MG63 (cell line): ENCODE data around the gene LDAH. TPM values are rescaled to one million over a fixed set of nuclear protein-coding genes. Genes with fewer than 3 reads are reported as not detected.

ENCODE experiments used
- DNase-seq: peaks from one replicate; pipeline ENCODE4 v3.0.0-alpha.2; 2020
- H3K27me3 ChIP-seq: fragments of 250-450 bp; sonication (Bioruptor Pico); 2 replicates; pipeline ENCODE4 v1.5.1; 2020; ENCODE audit warnings: mild to moderate bottlenecking, moderate library complexity
- H3K36me3 ChIP-seq: fragments of 250-450 bp; sonication (Bioruptor Pico); 2 replicates; pipeline ENCODE4 v1.5.1; 2020; ENCODE audit warnings: mild to moderate bottlenecking, moderate library complexity
- H3K4me3 ChIP-seq: fragments of 250-450 bp; sonication (Bioruptor Pico); 2 replicates; pipeline ENCODE4 v1.5.1; 2020; ENCODE audit warnings: mild to moderate bottlenecking, moderate library complexity
- H3K9me3 ChIP-seq: fragments of 250-450 bp; sonication (Bioruptor Pico); 2 replicates; pipeline ENCODE4 v1.5.1; 2020; ENCODE audit warnings: mild to moderate bottlenecking, moderate library complexity
- total RNA-seq: library from RNA; depleted of rRNA; stranded (reverse); fragments of >200 nt; shearing (Covaris generic); gene quantifications from 2 replicates; pipeline ENCODE4 v1.2.3, GENCODE V29; 2014; ENCODE audit warnings: low replicate concordance

LDAH gene
- total RNA-seq, 1 experiment from 2014 or later, result 9.0 TPM

GRCh38 chr2:20647211-20647610, 175.7 kb downstream of the LDAH start:
- no peak overlapping the region for H3K4me3 ChIP-seq
- no peak for DNase-seq
- H3K36me3 ChIP-seq, result no peaks in the 10 kb centered on the region
- no peaks in the 10 kb centered on the region for H3K9me3 ChIP-seq
- no peaks in the 10 kb centered on the region for H3K27me3 ChIP-seq

DNA sequence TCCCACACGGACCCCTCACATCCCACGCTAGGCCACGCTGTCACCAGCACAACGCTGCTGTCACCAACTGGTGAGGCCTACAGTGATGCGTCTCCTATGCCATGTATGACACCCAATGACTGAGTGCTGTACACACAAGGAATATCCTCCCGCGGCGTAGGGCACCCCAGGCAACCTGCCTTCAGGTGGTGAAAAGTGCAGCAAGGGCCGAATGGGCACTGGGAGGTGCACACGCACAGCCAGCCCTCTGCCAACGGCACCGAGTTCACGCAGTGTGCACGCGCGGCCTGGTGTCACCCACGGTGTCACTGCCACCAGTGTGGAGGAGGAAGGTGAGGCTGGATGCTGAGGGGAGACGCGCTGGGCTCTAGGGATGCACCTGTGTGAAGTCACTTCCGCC, 176.5 kb downstream of the LDAH start:
- Histone ChIP-seq H3K4me3 (no peak overlapping the region), H3K36me3 (no peaks in the 10 kb centered on the region), H3K9me3 (no peaks in the 10 kb centered on the region), H3K27me3 (no peaks in the 10 kb centered on the region)
- no peak for DNase-seq

DNA sequence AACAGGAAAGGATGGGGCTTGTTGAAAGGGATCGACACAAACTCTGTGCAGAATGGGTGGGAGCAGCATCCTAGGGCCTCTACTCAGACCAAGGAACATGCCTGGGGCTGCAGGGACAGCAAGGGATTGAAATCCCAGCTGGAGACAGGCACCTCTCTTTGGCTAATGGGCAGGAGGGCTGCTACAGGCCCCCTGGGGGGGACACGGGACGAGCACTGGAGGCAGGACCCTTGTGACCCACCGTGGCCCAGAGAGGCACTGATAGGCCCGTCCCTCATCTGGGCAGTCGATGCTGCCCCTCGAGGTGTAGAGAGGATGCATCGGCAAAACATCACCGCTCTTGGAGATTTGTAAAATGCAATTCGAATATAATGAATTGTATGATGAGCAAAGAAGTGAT, 177.1 kb downstream of the LDAH start:
- no peak overlapping the region for H3K4me3 ChIP-seq
- H3K9me3 ChIP-seq, result no peaks in the 10 kb centered on the region
- no peaks in the 10 kb centered on the region for H3K27me3 ChIP-seq
- no peak for DNase-seq
- no peaks in the 10 kb centered on the region for H3K36me3 ChIP-seq

DNA sequence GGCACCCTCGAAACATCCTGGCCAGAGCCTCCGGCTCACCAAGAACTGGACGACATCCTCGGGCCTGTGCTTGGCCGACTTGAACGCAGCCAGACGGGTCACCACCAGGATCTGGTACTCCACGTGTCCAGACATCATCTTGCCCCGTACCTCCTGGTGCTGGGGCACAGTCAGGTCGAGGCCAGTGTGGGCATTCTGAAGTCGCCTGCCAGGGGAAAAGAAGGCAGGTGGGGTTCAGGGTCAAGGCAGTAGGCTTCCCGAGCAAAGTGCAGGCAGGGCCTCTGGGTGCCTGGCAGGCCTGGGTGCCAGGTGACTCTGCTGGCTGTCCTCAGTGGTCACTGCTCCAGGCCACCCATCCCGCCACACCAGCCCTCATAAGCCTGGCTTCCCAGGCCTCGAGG, 177.6 kb downstream of the LDAH start:
- no peaks in the 10 kb centered on the region for H3K27me3 ChIP-seq
- H3K4me3 ChIP-seq, result no peak overlapping the region
- no peaks in the 10 kb centered on the region for H3K36me3 ChIP-seq
- no peaks in the 10 kb centered on the region for H3K9me3 ChIP-seq
- DNase-seq, result no peak

GRCh38 chr2:20643826-20644225, 179.1 kb downstream of the LDAH start:
- Histone ChIP-seq H3K4me3 (no peak overlapping the region), H3K27me3 (no peaks in the 10 kb centered on the region), H3K9me3 (no peaks in the 10 kb centered on the region), H3K36me3 (no peaks in the 10 kb centered on the region)
- DNase-seq, result no peak

GRCh38 chr2:20643060-20643459, 179.8 kb downstream of the LDAH start:
- Histone ChIP-seq H3K27me3 (no peaks in the 10 kb centered on the region), H3K9me3 (no peaks in the 10 kb centered on the region), H3K36me3 (no peaks in the 10 kb centered on the region), H3K4me3 (no peak overlapping the region)
- no peak for DNase-seq

DNA sequence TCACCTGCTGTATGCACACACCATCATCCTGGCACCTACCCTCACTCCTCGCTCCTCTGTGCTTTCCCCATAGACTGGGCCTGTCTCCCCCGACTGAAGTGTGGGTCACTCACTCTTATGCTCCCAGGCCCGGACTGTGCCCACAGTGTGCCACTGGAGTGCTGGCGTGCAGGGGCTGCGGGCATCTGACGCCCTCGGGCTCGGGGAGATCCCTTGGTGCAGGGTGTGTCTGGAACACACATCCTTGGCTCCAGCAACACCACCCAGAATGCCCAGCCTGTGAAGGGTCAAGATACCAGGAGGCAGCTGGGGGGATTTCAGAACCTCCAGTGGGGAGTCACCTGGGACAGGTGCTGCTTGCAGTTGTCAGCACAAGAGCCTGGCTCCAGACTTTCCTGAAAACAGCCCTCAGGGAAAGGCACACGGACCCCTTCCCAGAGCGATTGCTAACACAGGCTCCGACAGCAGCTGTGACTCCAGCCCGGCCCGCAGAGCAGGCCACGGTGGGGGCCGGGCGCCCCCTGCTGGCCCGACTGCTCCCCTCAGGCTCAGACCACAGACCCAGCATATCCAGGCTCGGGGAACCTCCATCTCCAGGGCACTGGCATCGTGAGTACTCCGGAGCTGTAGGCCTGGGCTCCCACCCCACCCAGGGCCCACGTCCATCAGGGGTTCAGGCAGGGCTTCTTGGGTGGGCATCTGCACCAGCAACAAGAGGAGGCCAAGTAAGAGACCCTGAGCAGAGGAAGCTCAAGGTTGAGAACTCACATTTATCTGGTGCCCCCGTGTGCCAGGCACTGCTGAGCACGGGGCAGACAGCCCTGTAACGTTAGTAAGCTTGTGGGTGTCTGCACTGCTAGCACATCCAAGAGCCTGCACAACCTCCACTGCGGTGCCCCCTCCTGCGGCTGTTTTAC, 180.6 kb downstream of the LDAH start:
- Histone ChIP-seq H3K27me3 (no peaks in the 10 kb centered on the region), H3K36me3 (no peaks in the 10 kb centered on the region), H3K9me3 (no peaks in the 10 kb centered on the region), H3K4me3 (no peak overlapping the region)
- peak; percentile 58 for DNase-seq

DNA sequence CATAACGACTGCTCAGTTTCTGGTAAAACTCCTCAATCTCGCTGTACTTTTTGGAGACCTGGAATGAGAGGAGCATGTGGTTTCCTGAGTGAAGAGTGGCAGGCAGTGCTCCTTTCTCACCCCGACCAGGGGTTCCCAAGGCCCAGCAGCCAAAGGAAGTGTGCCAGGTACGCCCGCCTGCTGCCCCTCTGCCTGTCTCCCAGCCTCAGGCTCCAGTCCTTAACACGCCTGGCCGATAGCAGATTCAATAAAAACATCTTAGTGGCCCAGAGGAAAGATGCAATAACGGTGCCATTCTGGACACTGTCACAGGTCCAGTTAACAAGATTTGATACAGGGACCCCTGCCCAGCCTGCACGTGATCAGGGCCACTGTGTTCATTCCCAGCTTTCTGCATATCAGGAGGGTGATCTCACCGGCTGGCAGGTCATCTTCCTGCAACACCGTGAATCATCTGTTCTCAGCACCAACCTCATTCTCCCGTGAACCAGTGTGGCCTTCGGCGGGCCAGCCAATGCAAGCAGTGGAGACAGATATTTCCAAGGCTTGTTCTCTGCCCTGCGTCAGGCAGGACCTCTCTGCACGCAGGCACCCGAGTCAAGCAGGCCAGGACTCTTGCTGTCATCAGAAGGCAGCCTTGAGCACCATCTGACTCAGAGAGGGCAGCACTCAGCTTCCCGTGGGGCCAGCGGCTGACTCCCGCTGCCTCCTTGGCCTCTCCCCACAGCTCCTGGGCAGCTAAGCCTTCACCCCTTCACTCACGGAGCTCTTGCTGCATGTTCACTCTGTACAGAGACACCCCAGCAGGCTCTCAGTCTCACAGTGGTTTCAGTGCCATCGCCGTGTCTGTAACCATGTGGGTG, 181.5 kb downstream of the LDAH start:
- peak; percentile 24 for DNase-seq
- H3K4me3 ChIP-seq, result no peak overlapping the region
- H3K9me3 ChIP-seq, result no peaks in the 10 kb centered on the region
- H3K27me3 ChIP-seq, result no peaks in the 10 kb centered on the region
- H3K36me3 ChIP-seq, result no peaks in the 10 kb centered on the region

DNA sequence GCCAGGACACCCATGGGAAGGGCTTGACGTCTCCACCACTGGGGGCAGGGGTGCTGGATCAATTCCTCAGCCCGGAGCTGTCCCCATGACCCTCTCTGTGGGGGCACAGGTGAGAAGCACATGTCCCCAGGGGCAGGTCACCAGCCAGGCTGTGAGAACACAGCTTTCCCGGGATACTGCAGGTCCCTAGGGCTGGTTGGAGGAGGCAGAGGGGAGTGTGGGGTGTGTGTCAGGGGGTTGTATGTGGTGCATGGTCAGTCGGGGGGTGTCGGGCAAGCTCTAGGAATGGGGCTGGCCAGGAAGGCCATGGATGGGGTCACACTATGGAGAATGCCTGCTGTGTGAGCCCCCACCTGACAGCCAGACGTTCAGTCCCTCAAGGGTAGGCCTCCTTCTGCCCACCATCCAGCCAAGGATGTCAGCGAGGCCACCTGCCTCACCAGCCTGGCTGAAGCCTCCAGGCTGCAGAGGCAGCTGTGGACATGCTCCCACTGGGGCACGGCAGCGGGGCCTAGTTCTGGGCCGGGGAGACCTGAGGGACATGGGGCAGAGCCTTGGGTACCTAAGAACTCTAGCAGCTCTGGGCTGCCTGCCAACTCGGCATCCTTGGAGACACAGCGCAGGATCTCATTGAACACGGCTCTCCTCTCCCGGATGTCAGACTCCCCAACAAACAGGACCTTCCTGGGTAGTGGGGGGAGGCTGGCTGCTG, 182.3 kb downstream of the LDAH start:
- H3K36me3 ChIP-seq, result no peaks in the 10 kb centered on the region
- no peak for DNase-seq
- no peaks in the 10 kb centered on the region for H3K27me3 ChIP-seq
- H3K4me3 ChIP-seq, result no peak overlapping the region
- H3K9me3 ChIP-seq, result no peaks in the 10 kb centered on the region

DNA sequence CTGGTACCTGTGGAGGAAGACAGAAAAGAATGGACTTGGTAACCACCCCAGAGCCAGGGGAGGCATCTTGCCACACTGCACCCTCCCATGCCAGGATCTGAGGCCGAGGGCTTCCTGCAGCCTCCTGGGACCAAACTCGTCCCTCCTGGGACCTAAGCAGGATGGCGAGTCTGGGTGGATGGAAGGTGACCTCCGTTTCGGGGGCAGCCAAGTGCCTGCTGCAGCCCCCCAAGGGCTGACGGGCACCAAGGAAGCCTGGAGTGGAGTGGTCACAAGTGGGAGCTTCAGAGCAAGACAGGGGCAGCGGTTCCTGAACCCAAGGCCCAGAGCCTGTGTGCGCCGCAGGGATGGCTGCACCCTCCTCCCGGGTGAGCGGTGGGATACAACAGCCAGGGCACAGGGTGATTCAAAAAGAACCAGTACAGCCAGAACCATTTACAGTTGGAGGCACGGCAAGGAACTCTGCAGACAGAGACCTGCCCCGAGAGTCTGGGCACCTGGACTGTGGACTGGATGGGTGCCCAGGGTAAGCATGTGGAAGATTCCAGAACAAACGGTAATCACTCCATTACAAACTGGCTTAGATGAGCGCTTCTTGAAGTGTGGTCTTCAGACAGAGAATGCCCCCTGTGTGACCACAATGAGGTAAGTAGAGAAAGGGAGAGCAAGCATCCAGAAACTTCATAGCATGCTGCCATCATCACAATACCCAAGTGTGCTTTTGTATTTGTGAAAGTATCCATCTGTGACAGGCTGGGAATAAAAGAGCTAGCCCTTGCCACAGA, 184.1 kb downstream of the LDAH start:
- H3K27me3 ChIP-seq, result no peaks in the 10 kb centered on the region
- H3K4me3 ChIP-seq, result no peak overlapping the region
- DNase-seq, result no peak
- H3K9me3 ChIP-seq, result no peaks in the 10 kb centered on the region
- H3K36me3 ChIP-seq, result no peaks in the 10 kb centered on the region

DNA sequence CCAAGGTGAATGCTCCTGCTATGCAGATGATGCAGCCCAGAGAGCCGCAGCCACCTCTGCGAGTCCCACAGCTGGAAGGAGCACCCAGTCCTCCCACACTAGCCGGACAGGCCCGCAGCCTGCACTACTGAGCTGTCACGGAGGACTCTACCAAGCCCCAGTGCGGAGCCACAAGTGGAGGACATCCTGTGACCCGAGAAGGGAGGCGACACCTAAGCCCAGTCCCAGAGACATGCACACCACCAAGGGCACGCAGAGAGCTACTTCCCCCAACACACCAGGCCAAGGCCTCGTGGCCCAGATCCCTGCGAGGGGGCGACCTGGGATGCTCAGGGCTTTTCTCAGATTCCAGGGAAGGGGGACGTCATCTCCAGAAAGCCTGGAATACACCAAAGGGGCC, 184.9 kb downstream of the LDAH start:
- Histone ChIP-seq H3K27me3 (no peaks in the 10 kb centered on the region), H3K4me3 (no peak overlapping the region), H3K36me3 (no peaks in the 10 kb centered on the region), H3K9me3 (no peaks in the 10 kb centered on the region)
- DNase-seq, result no peak

GRCh38 chr2:20637147-20637546, 185.8 kb downstream of the LDAH start:
- DNase-seq, result peak; percentile 52
- H3K9me3 ChIP-seq, result no peaks in the 10 kb centered on the region
- no peaks in the 10 kb centered on the region for H3K27me3 ChIP-seq
- no peaks in the 10 kb centered on the region for H3K36me3 ChIP-seq
- no peak overlapping the region for H3K4me3 ChIP-seq

GRCh38 chr2:20635675-20636584, 187.0 kb downstream of the LDAH start:
- H3K36me3 ChIP-seq, result no peaks in the 10 kb centered on the region
- DNase-seq, result peak; percentile 67
- H3K9me3 ChIP-seq, result no peaks in the 10 kb centered on the region
- no peaks in the 10 kb centered on the region for H3K27me3 ChIP-seq
- H3K4me3 ChIP-seq, result no peak overlapping the region

- H3K27me3 ChIP-seq, result no peaks in the 10 kb centered on the region
- H3K4me3 ChIP-seq, result no peak overlapping the region
- H3K36me3 ChIP-seq, result no peaks in the 10 kb centered on the region
- H3K9me3 ChIP-seq, result no peaks in the 10 kb centered on the region
- DNase-seq, result no peak
Observed at GRCh38 chr2:20635113-20635510, 187.8 kb downstream of the LDAH start.

GRCh38 chr2:20634507-20635112, 188.3 kb downstream of the LDAH start:
- no peaks in the 10 kb centered on the region for H3K9me3 ChIP-seq
- H3K4me3 ChIP-seq, result no peak overlapping the region
- no peak for DNase-seq

More at GRCh38 chr2:20634507-20635112, 188.3 kb downstream of the LDAH start:
- H3K36me3 ChIP-seq, result no peaks in the 10 kb centered on the region
- no peaks in the 10 kb centered on the region for H3K27me3 ChIP-seq
